HG03045 (cell line): ENCODE measurements around the gene ZNF407.
A peak's percentile ranks its signal among the peaks of the same experiment; 100 is the strongest.

Experiments
- ATAC-seq: cut with Tn5 transposase; IDR thresholded peaks from one replicate; pipeline ENCODE4 v1.9.1; 2021; ENCODE audit warnings: mild to moderate bottlenecking, moderate library complexity; ENCODE audit not compliant: unreplicated experiment

Gene ZNF407

DNA sequence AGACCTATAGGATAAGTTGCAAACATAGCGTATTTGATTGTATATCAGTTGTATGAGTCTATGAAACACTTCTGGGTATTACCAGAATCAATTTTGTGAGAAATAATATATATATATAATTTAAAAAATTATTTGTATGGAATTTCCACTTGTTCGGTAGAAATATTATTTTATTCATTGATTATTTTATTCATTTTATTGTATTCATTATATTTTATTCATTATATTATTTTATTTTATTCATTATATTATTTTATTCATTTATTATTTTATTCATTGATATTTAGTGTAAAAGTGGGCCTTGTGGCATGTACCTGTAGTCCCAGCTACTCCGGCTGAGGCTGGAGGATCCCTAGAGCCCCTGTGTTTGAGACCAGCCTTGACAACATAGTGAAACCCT, 268.9 kb downstream of the ZNF407 start:
- no peak for ATAC-seq

DNA sequence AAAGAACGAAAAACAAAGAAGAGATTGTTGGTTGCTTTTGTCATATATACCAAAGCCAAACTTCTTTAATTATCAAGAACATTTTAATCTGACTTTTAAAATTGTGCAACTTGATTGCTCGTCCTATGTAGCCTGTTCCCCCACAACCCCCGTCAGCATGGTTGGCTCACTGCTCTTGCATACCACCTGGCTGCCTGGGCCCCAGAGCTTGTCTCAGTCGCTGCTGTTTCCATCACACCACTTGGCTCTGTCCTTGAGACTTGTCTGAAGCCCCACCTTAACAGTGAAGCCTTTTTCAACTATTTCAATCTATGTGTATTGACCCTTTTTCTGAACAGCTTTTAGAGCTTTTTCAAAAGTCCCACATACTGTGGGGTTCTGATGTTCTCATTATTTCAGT, 270.8 kb downstream of the ZNF407 start:
- ATAC-seq = no peak

DNA sequence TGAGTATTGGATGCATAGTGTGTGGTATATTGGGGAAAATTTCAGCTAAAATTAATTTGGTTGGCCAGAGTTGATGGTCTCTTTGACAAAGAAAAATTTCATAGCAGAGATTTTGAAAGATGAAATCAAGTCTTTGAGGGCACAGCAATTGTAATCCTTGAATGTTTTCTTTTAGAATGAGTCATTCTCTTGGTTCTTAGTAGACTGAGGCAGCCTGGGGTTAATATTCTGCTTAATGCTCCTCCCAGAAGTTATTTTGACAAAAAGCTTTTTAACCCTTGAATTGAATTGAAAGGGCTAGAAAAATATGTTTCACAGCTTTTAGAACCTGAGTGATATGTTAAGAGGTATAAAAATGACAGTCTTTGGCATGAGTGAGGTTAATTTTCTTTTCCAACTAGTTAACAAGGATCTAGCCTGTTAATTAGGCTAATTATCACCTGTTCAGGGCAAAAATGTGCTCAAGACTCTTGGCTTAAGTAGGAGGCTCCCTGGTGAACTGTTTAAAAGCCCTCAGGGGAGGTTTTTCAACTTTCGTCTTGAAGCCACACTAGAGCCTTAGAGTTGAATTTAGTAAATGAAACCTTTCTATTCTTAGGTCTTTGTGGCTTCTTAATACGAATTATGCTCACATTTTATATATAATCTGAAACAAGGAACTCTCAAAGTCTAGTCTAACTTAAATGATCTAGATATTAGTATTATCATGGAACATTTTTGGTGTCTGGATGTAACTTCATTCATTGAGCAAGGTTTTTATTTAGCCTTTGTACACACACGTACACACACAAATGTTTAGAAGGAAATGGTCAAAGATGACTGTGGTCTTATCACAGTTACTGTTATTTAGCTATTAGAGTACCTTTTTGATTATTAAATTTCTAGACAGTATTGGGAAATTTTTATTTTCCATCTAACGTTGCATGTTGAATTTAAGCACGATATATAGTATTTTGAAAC, 272.5 kb downstream of the ZNF407 start:
- ATAC-seq = peak; percentile 90

DNA sequence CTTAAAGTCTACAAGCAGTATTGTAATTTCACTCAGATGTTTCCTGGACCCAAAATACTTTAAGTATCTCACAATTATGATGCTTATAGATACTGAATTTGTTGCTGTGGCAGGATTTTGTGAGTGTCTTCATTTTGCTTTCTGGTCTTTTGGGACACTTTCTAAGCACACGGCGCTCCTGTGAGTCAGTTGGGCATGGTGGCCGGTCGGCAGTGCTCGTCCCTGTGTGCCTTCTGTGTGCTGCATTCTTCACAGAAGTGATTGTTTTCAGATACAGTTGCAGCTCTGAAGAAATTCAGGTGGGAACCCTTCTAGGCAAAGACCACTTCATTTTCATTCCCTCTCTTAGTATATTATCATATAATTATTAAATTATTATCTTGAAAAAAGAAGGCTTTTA, 273.3 kb downstream of the ZNF407 start:
- no peak for ATAC-seq

DNA sequence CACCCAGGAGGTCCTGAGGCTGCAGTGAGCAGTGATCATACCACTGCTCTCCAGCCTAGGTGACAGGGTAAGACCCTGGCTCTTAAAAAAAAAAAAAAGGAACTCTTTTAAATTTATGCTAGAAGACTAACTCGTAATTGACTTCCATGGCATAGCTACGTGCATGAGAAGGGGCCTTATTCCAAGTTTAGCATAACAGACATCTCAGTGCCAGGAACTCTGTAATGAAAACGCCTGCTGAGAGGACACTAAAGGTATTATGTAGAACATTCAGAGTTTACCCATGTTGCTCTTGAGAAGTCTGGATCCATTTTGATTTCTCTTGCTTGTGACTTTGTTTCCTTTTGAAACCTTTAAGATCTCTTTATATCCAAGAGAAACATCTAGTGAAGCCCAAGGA, 276.0 kb downstream of the ZNF407 start:
- no peak for ATAC-seq

DNA sequence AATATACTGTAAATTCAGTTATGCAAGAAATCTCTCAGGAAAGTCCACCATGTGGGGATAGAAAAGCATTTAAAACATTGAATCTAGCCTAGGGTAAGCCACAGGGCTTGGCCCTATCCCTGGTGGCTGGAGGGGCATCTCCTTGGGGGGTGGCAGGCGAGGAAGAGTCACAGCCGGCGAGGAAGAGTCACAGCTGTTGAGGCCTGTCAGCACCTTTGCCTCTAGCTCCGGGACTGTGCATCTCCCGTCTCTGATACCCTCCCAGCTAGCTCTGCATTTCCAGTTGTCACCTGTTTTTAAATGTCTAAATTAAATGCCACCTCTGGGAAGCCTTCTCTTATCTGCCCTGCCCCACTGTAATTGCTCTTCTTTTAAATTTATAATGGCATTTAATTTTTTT, 276.7 kb downstream of the ZNF407 start:
- no peak for ATAC-seq

DNA sequence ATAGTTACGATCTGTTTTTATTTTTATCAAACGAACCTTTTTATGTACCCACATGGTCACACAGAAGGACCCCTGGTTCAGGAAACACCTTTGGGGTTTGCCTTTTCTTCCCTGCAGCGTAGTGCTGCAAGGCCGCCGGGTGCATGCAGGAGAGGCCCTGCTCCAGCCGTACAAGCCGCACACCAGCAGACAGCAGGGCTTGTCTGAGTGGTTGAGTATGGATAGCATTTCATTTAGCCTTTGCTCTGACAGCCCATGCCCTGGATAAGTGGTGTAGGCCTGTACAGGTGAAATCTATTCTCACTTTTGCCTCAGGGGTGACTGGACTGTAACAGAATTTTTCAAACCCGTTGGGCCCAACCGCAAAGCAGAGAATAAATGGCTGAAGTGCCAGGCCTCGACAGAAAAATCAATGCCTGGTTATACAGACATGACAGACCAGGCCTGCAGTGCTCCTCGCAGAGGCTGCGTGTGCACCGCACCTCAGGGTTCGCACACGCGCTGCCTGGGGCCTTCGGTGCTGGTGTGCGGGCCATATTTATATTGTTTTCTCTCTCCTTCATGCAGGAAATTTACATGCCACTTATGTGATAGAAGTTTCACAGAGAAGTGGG, 279.1 kb downstream of the ZNF407 start:
- no peak for ATAC-seq

DNA sequence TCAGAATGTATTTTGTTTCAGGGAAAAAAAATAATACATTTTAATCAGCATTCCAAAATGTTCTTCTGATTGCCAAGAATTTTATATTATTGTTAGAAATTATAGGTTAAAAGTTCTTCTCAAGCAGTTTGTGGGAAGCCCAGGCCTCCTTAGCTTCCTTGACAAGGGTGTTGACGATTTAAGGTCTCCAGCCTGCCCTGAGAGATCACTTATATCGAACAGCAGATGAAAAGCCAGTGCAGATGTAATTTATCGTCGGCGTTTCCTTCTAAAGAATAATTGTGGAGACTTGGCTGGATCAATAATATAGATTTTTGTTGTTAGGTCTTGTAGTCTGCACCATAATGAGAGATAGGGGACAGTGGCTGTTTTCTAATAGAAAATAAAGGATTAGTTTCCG, 280.6 kb downstream of the ZNF407 start:
- no peak for ATAC-seq

DNA sequence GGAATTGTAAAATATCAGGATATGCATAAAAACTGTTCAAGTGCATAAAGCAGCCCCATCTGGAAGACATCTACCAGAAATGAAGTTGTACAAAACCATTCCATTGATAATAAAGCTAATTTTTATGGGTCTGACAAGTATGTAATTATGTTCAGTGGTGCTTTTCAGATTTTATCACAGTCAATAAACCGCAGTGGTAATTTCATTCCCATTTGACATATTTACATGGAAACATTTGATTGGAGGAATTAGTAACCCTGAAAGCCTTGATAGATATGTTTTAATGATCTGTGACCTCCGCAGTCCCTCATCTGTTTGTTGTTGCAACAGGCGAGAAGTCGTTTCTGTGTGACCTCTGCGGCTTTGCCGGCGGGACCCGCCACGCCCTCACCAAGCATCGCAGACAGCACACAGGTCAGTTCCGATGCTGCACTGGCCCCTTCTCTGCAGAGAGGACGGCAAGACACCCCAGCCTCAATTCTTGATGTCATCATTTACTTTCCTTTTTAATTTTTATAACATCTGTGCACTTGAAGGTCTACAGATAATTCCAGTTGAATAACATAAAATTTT, 283.1 kb downstream of the ZNF407 start:
- ATAC-seq = no peak

DNA sequence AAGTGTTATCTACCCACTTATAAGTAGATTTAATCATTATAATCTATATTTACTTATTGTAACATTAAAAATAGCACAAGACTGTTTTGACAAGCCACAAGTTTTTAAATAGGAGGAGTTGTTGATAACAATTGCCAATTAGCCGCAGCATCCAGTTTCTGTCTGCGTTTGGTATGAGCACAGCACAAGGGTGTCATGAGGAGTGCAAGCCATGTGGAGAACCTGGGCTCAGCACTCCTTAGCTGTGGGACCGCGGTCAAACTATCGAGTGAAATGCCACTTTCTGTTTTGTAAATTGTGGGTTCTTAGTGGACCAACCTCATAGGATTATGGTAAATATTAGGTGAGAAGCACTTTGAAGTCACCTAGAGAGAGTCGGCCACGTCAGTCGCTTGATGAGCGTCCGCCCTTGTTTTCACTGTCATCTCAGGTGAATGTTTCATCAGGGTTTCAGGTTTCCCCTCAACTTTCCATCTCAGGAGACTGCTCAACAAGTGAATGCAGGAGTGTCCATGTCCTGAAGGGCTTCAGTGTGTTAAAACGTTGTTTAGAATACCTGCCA, 294.5 kb downstream of the ZNF407 start:
- ATAC-seq = no peak

DNA sequence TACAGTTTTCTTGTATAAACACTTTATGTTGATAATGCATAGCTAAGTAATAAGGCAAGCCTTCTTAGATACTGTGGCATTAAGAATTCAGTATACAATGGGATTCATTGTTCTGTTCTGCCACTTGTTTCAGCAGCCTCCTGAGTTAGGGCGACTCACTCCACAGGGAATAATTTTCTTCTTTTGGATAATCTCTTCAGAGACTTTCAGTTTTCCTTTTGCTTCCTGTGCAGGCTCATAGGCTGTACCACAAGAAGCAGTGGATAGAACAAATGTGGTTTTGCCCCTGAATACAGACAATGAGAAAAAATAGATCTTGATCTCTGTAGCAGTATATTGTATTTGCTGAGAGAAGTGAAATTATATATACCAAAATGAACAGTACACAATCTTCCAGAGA, 298.0 kb downstream of the ZNF407 start:
- no peak for ATAC-seq

DNA sequence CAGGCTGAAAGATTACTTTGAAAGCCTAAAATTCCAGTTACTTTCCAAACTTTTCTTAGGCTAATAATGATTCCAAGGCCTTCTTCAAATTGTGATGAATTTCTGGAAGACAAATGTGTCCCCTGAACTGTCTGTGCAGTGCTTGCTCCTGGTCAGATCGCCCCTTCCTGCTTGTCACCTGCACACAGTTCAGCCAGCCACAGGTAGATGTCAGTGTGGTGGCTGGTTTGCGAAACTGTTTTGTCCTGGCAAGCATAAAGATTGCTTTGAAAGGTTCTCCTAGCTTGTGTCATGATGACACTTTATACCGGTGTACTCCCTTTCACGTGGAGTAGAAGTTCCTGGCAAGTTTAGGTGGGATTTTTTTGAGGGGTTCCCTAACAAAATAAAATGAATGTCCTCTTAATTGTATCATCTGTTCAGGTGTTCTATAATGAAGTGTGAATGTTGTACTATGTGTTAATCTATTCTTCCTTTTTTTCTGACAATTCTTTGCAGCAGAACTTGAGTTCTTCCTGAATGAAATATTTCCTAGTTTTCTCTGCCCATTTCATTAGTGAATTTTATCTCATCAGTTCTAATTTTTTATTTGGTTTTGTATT, 298.8 kb downstream of the ZNF407 start:
- no peak for ATAC-seq

DNA sequence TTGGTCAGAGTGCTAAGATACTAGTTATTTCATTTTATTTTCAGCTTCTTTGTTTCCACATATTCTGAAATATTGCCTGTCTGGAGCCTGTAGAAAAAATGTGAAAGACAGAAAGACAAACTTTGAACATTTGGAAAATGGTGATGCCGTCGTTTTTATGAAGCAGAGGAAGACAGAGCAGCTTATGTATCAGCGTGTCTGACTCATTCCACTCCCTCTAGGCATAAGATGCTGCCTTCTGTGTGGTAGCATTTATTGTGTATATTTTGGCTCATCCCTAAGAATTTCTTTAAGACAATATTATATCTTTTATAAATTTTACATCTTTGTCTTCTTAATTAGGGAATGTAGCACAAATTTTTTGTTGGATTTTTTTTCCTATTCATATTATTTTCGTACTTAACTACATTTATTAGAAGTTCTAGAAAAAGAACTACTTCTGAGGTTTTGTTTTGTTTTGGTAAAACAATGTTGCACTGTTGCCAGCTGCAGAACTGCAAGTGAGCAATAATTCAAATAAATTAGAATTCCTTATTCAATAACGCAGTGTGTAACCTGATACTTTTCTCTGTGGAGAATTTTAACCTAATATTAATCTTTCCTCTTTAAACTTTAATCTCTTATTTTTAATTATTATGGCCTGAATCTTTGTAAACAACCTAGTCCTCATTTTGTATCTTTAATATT, 300.4 kb downstream of the ZNF407 start:
- no peak for ATAC-seq

DNA sequence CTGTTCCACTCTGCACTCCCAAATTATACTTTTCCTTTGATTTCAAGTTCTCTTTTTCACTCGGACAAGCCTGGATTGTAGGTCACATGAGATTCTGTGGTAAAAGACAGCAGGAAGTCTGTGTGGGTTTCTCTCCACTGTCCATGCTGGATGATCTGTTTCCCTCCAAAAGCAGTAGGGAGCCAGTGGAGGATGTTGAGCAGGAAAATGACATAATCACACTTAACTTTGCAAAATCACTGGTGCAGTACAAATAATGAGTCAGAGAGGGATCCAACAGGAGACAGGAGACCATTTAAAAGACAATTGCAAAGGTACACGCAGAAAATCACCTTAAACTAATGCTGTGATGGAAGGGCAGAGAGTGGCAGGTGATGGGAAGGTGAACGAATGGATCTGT, 301.3 kb downstream of the ZNF407 start:
- ATAC-seq = no peak

DNA sequence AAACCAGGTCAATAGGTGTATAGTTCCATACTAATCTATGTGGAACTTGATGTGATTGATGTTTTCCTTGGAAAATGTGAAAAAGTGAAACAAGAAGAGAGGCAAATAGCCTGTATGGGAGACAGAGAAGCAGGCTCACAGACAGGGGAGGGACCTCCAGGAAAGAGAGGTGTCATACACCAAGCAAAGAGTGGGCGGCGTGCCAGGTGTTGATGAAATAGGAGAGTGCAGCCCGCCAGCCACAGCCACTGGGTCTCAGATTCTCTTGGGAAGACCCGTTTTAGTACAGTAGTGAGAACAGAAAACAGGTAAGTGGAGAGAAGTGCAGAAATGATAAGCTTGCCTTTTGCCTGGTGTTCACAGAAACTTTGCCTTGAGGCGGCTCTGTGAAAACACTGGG, 301.9 kb downstream of the ZNF407 start:
- no peak for ATAC-seq

DNA sequence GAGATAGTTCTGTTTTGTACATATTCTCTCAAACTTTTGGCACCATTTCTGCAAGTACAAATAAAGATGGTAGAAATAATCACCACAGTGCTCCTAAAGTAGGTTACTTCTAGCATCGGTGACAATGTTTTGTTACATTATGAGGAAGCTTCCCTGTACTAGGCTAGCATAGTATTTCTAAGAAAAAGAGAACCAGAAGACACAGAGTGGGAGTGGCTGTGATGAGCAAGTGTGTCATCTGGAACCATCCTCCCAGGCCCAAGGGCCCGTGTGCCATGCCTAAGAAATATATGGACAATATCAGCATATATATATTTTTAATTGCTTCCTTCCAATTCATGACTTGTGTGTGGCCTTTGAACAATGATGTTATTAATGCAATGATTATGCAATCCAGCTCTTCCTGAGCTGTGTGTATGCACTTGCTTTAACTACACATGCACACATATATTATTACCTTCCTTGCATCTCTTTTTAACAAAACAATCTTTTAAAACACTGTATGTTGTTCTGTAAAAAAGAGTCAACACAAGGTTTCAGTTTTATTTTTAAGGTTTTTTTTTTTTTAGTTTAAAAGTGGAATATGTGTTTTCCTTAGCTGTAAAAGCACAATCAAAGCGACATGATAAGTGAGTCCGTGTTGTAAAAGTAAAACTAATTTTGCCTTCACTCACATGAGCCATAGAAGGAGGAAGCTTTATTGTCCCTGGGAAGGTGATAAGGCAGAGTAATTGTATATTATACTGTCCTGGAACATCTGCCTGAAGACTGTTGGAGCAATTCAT, 303.9 kb downstream of the ZNF407 start:
- no peak for ATAC-seq

DNA sequence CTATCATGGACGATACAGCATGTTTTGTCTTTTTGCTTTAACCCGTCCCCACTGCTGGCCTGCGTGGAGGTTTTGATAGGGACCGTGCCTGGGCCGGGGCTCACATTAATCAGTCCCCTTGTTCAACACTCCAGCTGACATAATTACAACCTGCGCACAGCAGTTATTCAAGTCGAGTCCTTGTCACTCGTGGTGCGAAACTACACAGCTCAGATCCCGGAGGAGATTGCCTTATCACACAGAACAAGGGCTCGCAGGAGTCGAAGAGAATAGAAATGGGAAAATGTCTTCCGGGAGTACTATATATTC, 304.4 kb downstream of the ZNF407 start:
- no peak for ATAC-seq

DNA sequence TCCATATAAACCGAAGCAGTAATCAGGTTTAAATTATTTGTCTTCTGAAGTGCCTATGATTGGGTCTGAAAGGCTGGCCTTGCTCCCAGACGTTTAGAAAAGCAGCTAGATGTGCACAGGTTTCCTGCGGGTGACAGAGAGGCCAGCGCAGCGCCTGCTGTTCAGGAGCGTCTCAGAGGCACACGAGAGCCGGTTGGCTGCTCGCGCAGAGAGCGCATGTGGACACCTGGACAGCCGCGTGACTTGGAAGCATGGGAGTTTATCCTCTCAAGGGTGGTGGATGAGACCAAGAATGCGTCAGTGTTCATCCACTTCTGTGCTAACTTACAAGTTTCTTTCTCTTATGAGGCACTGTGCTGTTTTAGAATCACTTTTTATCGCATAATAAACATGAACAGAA, 307.6 kb downstream of the ZNF407 start:
- ATAC-seq = no peak

DNA sequence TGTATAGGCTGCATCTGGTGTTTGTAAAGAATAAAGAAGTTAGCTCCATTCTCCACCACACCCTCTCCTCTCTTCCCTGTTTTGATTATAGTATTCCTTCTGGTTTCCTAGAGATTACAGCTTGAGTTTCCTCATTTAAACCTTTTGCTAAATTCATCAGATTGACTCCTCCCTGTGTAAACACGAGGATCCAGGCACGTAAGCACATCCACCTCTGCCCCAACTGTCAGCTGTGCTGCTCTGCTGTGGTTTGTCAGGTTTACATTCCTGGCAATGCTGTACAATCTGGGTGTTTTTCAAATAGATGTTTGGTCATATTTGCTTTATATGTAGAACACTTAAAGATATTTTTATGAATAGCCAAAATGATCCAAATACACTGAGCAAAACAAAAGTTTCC, 308.5 kb downstream of the ZNF407 start:
- no peak for ATAC-seq

DNA sequence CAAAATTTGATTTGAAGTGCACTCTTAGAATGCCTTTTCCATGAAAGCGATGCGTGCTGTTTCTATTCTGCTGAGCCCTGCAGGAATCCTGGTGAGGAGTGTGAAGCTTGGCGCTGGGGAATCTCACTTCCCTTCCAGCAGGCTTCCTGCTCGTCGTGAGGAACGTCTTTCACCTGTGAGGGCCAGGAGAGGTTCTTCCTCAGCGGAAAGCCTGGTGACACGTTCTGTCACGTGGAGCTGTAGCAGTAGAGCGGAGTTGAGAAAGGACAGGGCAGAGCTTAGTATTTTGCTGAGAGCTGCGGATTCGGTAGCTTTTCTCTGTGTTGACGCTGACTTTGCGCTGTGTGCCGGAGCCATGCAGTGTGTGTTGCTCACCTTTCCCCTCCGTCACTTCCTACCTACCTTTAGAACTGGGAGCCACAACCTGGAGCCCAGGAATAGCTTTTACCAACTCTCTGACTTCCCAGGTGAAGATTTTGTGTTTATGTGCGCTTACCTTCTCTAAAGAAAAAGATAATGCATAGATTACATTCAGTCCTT, 316.5 kb downstream of the ZNF407 start:
- ATAC-seq = no peak
